GM12872 (cell line): ENCODE data around the gene C5AR2.

ENCODE experiments used
- TF ChIP-seq, protein P1 (sequence below): IDR thresholded peaks from 3 replicates; pipeline ENCODE4 v1.5.1; 2011; ENCODE audit warnings: low read depth, mild to moderate bottlenecking, low read length, moderate library complexity; ENCODE audit not compliant: insufficient read depth

The C5AR2 gene

DNA sequence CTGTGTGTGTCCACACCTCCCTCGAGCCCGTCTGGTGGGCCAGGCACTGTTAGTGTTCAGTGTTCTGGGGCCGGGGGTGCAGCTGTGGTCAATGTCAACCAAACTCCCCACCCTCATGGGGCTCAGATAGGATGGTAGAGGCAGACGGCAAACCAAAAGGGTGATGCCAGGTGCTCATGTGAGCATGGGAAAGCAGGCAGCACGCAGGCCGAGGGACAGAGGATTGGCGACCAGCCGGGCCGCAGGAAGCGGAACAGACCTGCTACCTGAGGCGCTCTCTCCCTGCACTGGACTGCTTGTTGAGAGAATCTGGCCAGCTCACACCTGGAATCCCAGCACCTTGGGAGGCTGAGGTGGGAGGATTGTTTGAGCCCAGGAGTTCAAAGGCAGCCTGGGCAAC lies 46.3 kb downstream of the C5AR2 start:
- TF ChIP-seq, protein P1, sequence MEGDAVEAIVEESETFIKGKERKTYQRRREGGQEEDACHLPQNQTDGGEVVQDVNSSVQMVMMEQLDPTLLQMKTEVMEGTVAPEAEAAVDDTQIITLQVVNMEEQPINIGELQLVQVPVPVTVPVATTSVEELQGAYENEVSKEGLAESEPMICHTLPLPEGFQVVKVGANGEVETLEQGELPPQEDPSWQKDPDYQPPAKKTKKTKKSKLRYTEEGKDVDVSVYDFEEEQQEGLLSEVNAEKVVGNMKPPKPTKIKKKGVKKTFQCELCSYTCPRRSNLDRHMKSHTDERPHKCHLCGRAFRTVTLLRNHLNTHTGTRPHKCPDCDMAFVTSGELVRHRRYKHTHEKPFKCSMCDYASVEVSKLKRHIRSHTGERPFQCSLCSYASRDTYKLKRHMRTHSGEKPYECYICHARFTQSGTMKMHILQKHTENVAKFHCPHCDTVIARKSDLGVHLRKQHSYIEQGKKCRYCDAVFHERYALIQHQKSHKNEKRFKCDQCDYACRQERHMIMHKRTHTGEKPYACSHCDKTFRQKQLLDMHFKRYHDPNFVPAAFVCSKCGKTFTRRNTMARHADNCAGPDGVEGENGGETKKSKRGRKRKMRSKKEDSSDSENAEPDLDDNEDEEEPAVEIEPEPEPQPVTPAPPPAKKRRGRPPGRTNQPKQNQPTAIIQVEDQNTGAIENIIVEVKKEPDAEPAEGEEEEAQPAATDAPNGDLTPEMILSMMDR, result no peak

DNA sequence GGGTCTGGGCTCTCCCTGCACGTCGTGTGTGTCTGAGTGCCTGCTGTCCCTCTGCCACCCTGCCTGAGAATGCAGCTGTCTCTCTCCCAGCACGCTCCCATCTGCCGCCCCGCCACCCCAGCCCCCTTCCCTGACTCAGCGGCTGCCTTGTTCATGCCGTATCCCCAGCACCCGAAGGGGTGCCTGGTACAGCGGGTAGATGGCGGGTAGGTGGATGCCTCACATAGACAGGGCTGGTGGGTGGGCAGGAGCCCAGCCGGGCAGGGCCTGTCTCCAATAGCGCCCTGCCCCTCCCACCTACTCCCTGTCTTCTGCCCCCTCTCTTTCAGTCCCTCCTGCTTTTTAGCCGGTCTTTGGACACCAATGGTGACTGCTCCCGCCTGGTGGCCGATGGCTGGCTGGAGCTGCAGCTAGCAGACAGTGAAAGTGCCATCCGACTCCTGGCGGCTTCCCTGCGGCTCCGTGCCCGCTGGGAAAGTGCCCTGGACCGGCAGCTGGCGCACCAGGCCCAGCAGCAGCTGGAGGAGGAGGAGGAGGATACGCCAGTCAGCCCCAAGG lies 47.5 kb downstream of the C5AR2 start:
- TF ChIP-seq, protein P1, result no peak

DNA sequence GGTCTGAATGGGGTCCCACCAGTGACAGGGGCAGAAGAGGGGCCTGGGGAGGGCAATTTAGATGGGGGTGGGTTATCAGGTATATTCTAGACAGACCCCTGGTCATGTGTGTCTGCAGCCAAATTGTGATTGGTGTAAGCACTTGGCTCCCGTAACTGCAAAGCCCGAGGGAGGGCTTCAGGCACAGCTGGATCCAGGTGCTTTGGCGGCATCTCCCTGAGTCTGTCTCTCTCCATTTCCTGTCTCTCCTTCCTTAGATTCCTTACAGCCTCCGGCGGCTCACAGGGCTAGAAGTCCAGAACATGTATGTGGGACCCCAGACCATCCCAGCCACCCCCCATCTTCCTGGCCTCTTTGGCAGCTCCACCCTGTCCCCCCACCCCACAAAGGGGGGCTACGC lies 48.6 kb downstream of the C5AR2 start:
- TF ChIP-seq, protein P1, result no peak

DNA sequence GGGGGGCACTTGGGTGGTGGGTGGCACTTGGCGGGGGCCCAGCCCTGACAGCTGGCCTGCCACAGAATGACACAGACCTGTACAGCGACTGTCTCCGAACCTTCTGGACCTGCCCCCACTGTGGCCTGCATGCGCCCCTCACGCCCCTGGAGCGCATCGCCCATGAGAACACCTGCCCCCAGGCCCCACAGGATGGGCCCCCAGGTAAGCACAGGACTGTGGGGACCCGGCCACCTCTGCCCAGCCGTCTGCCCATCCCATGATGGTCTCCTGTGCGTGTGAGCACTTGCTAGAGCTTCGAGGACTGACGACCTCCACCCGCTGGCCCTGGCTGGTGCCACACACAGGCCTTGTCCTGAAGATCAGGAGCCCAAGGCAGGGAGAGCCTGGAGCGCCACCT lies 49.1 kb downstream of the C5AR2 start:
- TF ChIP-seq, protein P1, result no peak

DNA sequence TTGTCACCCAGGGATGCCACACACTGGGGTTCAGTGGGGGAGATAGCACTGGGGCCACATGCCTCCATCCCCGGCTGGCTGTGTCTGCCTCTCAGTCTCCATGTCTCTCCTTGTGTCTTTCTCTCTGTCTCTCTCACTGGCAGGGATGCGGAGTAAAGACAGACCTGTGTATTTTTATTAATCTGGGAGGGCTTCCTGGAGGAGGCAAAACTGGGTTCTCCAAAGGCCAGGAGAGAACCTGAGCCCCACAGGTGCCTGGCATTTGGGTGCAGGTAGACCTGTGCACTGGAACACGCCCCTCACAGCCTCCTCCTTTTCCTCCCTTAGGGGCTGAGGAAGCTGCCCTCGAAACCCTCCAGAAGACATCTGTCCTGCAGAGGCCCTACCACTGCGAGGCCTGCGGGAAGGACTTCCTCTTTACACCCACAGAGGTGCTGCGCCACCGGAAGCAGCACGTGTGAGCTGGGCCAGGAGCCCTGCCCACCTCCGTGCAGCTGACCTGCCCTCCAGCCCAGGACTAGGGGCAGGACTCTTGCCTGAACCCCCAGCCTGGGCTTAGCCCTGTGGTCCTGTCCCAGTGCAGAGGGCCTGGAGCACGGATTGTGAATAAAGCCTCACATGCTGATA lies 49.8 kb downstream of the C5AR2 start:
- TF ChIP-seq, protein P1, result no peak

DNA sequence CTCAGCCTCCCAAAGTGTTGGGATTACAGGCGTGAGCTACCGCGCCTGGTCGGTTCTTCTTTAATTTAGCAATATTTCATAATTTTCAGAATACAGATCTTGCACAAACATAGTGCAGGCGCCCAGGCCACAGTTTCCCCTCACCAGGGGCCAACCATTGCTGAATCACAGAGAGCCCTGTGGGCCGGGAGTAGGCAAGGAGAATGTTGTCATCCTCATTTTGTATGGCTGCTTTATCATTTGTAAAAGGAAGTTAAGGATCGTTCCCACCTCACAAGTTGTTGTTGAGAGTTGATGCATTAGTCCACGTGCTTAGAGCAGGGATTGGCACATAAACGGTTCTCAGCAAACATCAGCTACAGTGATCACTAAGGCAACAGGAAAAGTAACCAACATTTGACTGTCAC lies 57.2 kb downstream of the C5AR2 start:
- TF ChIP-seq, protein P1, result no peak

DNA sequence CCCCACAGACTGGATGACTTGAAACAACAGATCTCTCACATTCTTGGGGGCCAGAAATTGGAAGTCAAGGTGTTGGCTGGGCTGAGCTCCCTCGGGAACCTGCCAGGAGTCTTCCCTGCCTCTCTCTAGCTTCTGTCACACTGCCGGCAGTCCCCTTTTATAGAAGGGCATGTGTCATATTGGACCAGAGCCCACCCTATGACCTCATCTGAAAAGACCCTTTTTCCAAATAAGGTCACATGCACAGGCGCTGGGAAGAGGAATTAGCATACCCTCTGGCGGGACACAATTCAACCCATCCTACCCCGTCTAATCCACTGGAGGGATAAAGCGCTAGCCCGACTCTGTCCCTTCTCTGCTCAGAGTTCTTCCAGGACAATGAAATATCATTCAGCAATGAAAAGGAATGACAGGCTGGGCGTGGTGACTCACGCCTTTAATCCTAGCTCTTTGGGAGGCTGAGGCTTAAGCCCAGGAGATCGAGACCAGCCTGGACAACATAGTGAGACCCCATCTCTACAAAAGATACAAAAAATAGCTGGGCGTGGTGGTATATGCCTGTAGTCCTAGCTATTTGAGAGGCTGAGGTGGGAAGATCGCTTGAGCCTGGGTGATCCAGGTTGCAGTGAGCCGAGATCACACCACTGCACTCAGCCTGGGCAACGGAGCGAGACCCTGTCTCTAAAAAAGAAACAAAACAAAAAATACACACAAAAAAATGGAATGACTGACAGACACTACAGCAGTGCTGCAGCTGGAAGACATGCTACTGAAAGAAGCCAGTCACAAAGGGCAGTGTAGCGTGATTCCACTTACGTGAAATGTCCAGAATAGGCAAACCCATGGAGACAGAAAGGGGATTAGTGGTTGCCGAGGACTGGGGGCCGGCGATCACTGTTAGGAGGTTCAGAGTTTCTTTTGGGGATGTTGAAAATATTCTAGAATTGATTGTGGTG lies 58.8 kb downstream of the C5AR2 start:
- TF ChIP-seq, protein P1, result no peak
